ENCODE data around the gene FJX1. TPM values are rescaled to one million over a fixed set of nuclear protein-coding genes. Genes with fewer than 3 reads are reported as not detected.
A peak's percentile ranks its signal among the peaks of the same experiment; 100 is the strongest.

Gene FJX1
- total and polyA plus RNA-seq, 2 donors from 2014 or later: 4.2 to 7.9 TPM

- Histone ChIP-seq H3K9me3 (ENCODE audit: control insufficient read depth in 2 of 3, insufficient read depth in 1 of 3, low read length in 3 of 3) (no peaks in the 10 kb centered on the region), H3K4me3 (ENCODE audit: low read length in 3 of 3) (no peak overlapping the region), H3K9ac (ENCODE audit: low read length in 3 of 3) (no peak overlapping the region), H3K36me3 (ENCODE audit: control insufficient read depth in 2 of 3, insufficient read depth in 3 of 3, low read length in 3 of 3) (no peaks in the 10 kb centered on the region), H3K27ac (ENCODE audit: low read depth in 2 of 2, low read length in 2 of 2) (no peak overlapping the region), H3K27me3 (ENCODE audit: control insufficient read depth, insufficient read depth, low read length) (no peaks in the 10 kb centered on the region), H3K4me1 (ENCODE audit: control insufficient read depth in 2 of 3, insufficient read depth in 2 of 3, low read depth in 1 of 3, low read length in 3 of 3) (no peaks in the 10 kb centered on the region)
- intact Hi-C loops (cut with DNase I): no loop called here
- TF ChIP-seq CTCF (IDR thresholded peaks at IDR 0.05; ENCODE audit: borderline replicate concordance, extremely low read depth, insufficient read depth): no peak
- FAIRE-seq: no peak
- DNase-seq: no peak
These were observed 15.3 kb upstream of the FJX1 start for GRCh38 chr11:35602979-35603378.

GRCh38 chr11:35605706-35606105 is 12.6 kb upstream of the FJX1 start:
- no peaks in the 10 kb centered on the region for H3K27me3 ChIP-seq (ENCODE audit: control insufficient read depth, insufficient read depth, low read length)
- H3K4me1 ChIP-seq (ENCODE audit: control insufficient read depth in 2 of 3, insufficient read depth in 2 of 3, low read depth in 1 of 3, low read length in 3 of 3): no peaks in the 10 kb centered on the region
- no peak overlapping the region for H3K4me3 ChIP-seq (ENCODE audit: low read length in 3 of 3)
- TF ChIP-seq CTCF (IDR thresholded peaks at IDR 0.05; ENCODE audit: borderline replicate concordance, extremely low read depth, insufficient read depth): no peak
- no peaks in the 10 kb centered on the region for H3K9me3 ChIP-seq (ENCODE audit: control insufficient read depth in 2 of 3, insufficient read depth in 1 of 3, low read length in 3 of 3)
- intact Hi-C loops (cut with DNase I): no loop called here
- no peaks in the 10 kb centered on the region for H3K36me3 ChIP-seq (ENCODE audit: control insufficient read depth in 2 of 3, insufficient read depth in 3 of 3, low read length in 3 of 3)
- DNase-seq (peak; percentile 46 to 82 (median 75)), FAIRE-seq (no peak)
- no peak overlapping the region for H3K27ac ChIP-seq (ENCODE audit: low read depth in 2 of 2, low read length in 2 of 2)
- H3K9ac ChIP-seq (ENCODE audit: low read length in 3 of 3): no peak overlapping the region

- Histone ChIP-seq H3K9ac (ENCODE audit: low read length in 3 of 3) (no peak overlapping the region), H3K27ac (ENCODE audit: low read depth in 2 of 2, low read length in 2 of 2) (no peak overlapping the region), H3K9me3 (ENCODE audit: control insufficient read depth in 2 of 3, insufficient read depth in 1 of 3, low read length in 3 of 3) (no peaks in the 10 kb centered on the region), H3K4me3 (ENCODE audit: low read length in 3 of 3) (no peak overlapping the region), H3K4me1 (ENCODE audit: control insufficient read depth in 2 of 3, insufficient read depth in 2 of 3, low read depth in 1 of 3, low read length in 3 of 3) (no peaks in the 10 kb centered on the region), H3K27me3 (ENCODE audit: control insufficient read depth, insufficient read depth, low read length) (no peaks in the 10 kb centered on the region), H3K36me3 (ENCODE audit: control insufficient read depth in 2 of 3, insufficient read depth in 3 of 3, low read length in 3 of 3) (no peaks in the 10 kb centered on the region)
- FAIRE-seq (no peak), DNase-seq (peak in 1 of 5 donors; percentile 5)
- intact Hi-C loops (cut with DNase I): no loop called here
- no peak for TF ChIP-seq CTCF (IDR thresholded peaks at IDR 0.05; ENCODE audit: borderline replicate concordance, extremely low read depth, insufficient read depth)
These were observed 12.1 kb upstream of the FJX1 start for GRCh38 chr11:35606206-35606605.

GRCh38 chr11:35608502-35608901 is 9.8 kb upstream of the FJX1 start:
- H3K27ac ChIP-seq (ENCODE audit: low read depth in 2 of 2, low read length in 2 of 2): no peak overlapping the region
- FAIRE-seq (no peak), DNase-seq (no peak)
- no peak overlapping the region for H3K9ac ChIP-seq (ENCODE audit: low read length in 3 of 3)
- H3K9me3 ChIP-seq (ENCODE audit: control insufficient read depth in 2 of 3, insufficient read depth in 1 of 3, low read length in 3 of 3): no peaks in the 10 kb centered on the region
- H3K27me3 ChIP-seq (ENCODE audit: control insufficient read depth, insufficient read depth, low read length): no peaks in the 10 kb centered on the region
- H3K4me3 ChIP-seq (ENCODE audit: low read length in 3 of 3): no peak overlapping the region
- no peak for TF ChIP-seq CTCF (IDR thresholded peaks at IDR 0.05; ENCODE audit: borderline replicate concordance, extremely low read depth, insufficient read depth)
- H3K4me1 ChIP-seq (ENCODE audit: control insufficient read depth in 2 of 3, insufficient read depth in 2 of 3, low read depth in 1 of 3, low read length in 3 of 3): no peaks in the 10 kb centered on the region
- intact Hi-C loops (cut with DNase I): no loop called here
- H3K36me3 ChIP-seq (ENCODE audit: control insufficient read depth in 2 of 3, insufficient read depth in 3 of 3, low read length in 3 of 3): no peaks in the 10 kb centered on the region
